Fibroblast of upper back skin (primary cell): ENCODE data around the gene GDPGP1.

ENCODE experiments used
- DNase-seq: peaks from one replicate; pipeline ENCODE4 v3.0.0-alpha.2; 2013

Gene GDPGP1

GRCh38 chr15:90205050-90205848, 28.8 kb upstream of the GDPGP1 start:
- DNase-seq: no peak

- no peak for DNase-seq
Measured at GRCh38 chr15:90205886-90206285, 28.1 kb upstream of the GDPGP1 start.

- DNase-seq: no peak
Measured at GRCh38 chr15:90207252-90207651, 26.8 kb upstream of the GDPGP1 start.

GRCh38 chr15:90208356-90208755, 25.7 kb upstream of the GDPGP1 start:
- DNase-seq: no peak

GRCh38 chr15:90209591-90209990, 24.4 kb upstream of the GDPGP1 start:
- no peak for DNase-seq

GRCh38 chr15:90210593-90210992, 23.4 kb upstream of the GDPGP1 start:
- DNase-seq: no peak

GRCh38 chr15:90211009-90211408, 23.0 kb upstream of the GDPGP1 start:
- DNase-seq: no peak

GRCh38 chr15:90211440-90212143, 22.4 kb upstream of the GDPGP1 start:
- DNase-seq: peak; percentile 55

GRCh38 chr15:90212221-90213098, 21.5 kb upstream of the GDPGP1 start:
- no peak for DNase-seq

- no peak for DNase-seq
Measured at GRCh38 chr15:90213122-90213817, 20.7 kb upstream of the GDPGP1 start.

- DNase-seq: no peak
Measured at GRCh38 chr15:90213818-90214204, 20.2 kb upstream of the GDPGP1 start.

- DNase-seq: no peak
Measured at GRCh38 chr15:90214553-90215196, 19.3 kb upstream of the GDPGP1 start.

- no peak for DNase-seq
Measured at GRCh38 chr15:90217671-90218394, 16.2 kb upstream of the GDPGP1 start.

- DNase-seq: peak; percentile 12
Measured at GRCh38 chr15:90219421-90220141, 14.4 kb upstream of the GDPGP1 start.

- peak; percentile 81 for DNase-seq
Measured at GRCh38 chr15:90221246-90221900, 12.6 kb upstream of the GDPGP1 start.

- no peak for DNase-seq
Measured at GRCh38 chr15:90222547-90222946, 11.5 kb upstream of the GDPGP1 start.

- no peak for DNase-seq
Measured at GRCh38 chr15:90223441-90224165, 10.4 kb upstream of the GDPGP1 start.

GRCh38 chr15:90225047-90225446, 9.0 kb upstream of the GDPGP1 start:
- no peak for DNase-seq

- DNase-seq: no peak
Measured at GRCh38 chr15:90225504-90226234, 8.3 kb upstream of the GDPGP1 start.
